Muscle of leg (tissue), 11 donors: ENCODE measurements around the gene GNG12. TPM values are rescaled to one million over a fixed set of nuclear protein-coding genes. Genes with fewer than 3 reads are reported as not detected.

Experiments
- DNase-seq: peaks from one replicate; pipeline ENCODE4 v3.0.0; 2013
- H3K27ac ChIP-seq: one replicate; pipeline ENCODE4 v1.5.1; 2013; ENCODE audit warnings: mild to moderate bottlenecking, low read length, control low read depth
- H3K27me3 ChIP-seq: one replicate; pipeline ENCODE4 v1.6.1; 2013; ENCODE audit warnings: low read length; ENCODE audit not compliant: control insufficient read depth, insufficient read depth
- H3K36me3 ChIP-seq: one replicate; pipeline ENCODE4 v1.6.1; 2013; ENCODE audit warnings: low read length; ENCODE audit not compliant: control insufficient read depth, insufficient read depth
- H3K4me1 ChIP-seq: one replicate; pipeline ENCODE4 v1.6.1; 2013; ENCODE audit warnings: low read length; ENCODE audit not compliant: control insufficient read depth, insufficient read depth
- H3K4me3 ChIP-seq: one replicate; pipeline ENCODE4 v1.5.1; 2013; ENCODE audit warnings: low read length, control low read depth
- H3K9me3 ChIP-seq: replicated peaks from 2 replicates; pipeline ENCODE4 v1.6.1; 2013; ENCODE audit warnings: low read depth, low read length; ENCODE audit not compliant: control insufficient read depth
- WGBS: methylation state at CpG from one replicate; pipeline ENCODE4 v1.1.5; 2013; ENCODE audit warnings: missing lambda C conversion rate; ENCODE audit not compliant: insufficient coverage; 5-methylcytosine and 5-hydroxymethylcytosine counted together
- polyA plus RNA-seq, 8 donors: library from polyadenylated mRNA; unstranded; fragments of 120-200 nt; gene quantifications; one replicate each; pipeline versions ENCODE4 v1.2.1 to v1.2.3, GENCODE V29; 2013; ENCODE audit warnings: inconsistent platforms in 1 of 8, low replicate concordance in 1 of 8; ENCODE audit not compliant: insufficient read length in 8 of 8, insufficient read depth in 1 of 8
- total RNA-seq: library from RNA; stranded (reverse); fragments of 120-200 nt; gene quantifications from one replicate; pipeline ENCODE4 v1.2.4, GENCODE V29; 2013

The GNG12 gene
- total and polyA plus RNA-seq, 9 donors = 32.7 to 62.4 (median 42.9) TPM

- 100% methylated on average over 3 of the region's 6 CpGs for WGBS
- Histone ChIP-seq H3K27me3 (no peaks in the 10 kb centered on the region), H3K36me3 (no peaks in the 10 kb centered on the region), H3K4me1 (peaks cover 16% of the 10 kb centered on the region), H3K4me3 (no peak overlapping the region), H3K27ac (no peak overlapping the region), H3K9me3 (no peaks in the 10 kb centered on the region)
- no peak for DNase-seq
These were observed 43.7 kb downstream of the GNG12 start for GRCh38 chr1:67789551-67789950.

GRCh38 chr1:67788904-67789303, 44.4 kb downstream of the GNG12 start:
- Histone ChIP-seq H3K36me3 (no peaks in the 10 kb centered on the region), H3K4me1 (peaks cover 12% of the 10 kb centered on the region), H3K27ac (no peak overlapping the region), H3K27me3 (no peaks in the 10 kb centered on the region), H3K9me3 (no peaks in the 10 kb centered on the region), H3K4me3 (no peak overlapping the region)
- WGBS = 86% methylated on average over 4 of the region's 7 CpGs
- DNase-seq = no peak

DNA sequence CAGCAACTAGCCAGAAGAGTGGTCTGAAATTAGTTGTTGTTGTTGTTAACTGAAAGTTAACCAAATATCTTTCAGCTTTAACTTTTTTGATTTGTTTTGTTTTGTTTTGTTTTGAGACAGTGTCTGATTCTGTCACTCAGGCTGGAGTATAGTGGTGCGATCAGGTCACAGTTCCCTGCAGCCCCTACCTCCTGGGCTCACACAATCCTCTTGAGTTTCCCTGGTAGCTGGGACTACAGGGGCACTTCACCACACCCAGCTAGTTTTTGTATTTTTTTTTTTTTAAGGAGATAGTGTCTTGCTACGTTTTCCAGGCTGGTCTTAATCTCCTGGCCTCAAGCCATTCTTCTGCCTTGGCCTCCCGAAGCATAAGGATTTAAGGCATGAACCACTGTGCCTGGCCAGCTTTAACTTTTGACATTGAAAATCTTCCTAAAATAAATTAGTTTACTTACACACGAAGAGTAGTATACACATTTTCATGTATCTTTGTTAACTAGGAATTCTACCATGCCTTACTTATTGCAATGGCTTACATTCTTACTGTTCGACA, 45.0 kb downstream of the GNG12 start:
- Histone ChIP-seq H3K4me1 (peaks cover 11% of the 10 kb centered on the region), H3K36me3 (no peaks in the 10 kb centered on the region), H3K9me3 (no peaks in the 10 kb centered on the region), H3K27ac (no peak overlapping the region), H3K4me3 (no peak overlapping the region), H3K27me3 (no peaks in the 10 kb centered on the region)
- no CpG with 5 or more reads among the region's 5 CpGs for WGBS
- DNase-seq = no peak

GRCh38 chr1:67787746-67788145, 45.5 kb downstream of the GNG12 start:
- H3K4me1 ChIP-seq = peaks cover 11% of the 10 kb centered on the region
- no peak for DNase-seq
- H3K4me3 ChIP-seq = no peak overlapping the region
- WGBS = no CpG with 5 or more reads among the region's 2 CpGs
- no peaks in the 10 kb centered on the region for H3K27me3 ChIP-seq
- no peaks in the 10 kb centered on the region for H3K9me3 ChIP-seq
- no peaks in the 10 kb centered on the region for H3K36me3 ChIP-seq
- no peak overlapping the region for H3K27ac ChIP-seq

DNA sequence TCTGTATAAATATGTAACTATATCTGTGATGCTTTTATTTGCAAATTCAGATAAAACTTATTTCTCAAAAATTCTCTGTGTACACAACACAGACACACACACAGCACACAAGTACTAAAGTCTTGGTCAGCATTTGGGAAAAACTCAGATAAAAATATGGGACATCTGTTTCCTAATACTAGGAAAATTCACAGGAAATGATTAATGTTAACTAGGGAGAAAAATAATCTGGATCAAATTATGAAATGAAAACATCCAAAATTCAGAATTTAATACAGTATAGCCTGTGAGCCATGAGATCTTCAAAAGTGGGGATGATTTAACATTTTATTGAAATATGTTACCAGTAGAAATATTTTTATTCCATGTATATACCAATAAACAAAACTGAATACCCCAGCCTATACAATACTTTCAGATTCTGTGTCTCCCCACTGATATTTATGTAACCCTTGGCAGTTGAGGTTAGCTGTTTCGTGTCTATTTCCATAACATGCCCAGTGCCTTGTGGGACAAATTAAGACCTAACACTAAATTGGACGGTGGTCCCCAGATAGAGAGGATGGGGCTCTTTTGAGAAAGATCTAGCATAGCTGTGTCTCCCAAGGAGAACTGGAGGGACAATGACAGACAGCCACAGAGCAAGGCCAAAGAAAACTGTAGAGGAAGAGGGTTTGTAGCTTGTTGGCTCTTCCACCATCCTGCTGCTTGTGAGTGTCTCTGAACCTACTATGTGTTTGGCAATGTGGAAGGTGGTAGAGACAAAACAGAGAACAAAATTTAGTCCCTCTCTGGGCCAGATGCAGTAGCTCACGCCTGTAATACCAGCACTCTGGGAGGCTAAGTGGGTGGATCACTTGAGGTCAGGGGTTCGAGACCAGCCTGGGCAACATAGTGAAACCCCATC, 47.2 kb downstream of the GNG12 start:
- Histone ChIP-seq H3K9me3 (no peaks in the 10 kb centered on the region), H3K27me3 (no peaks in the 10 kb centered on the region), H3K36me3 (no peaks in the 10 kb centered on the region), H3K4me1 (peaks cover 5% of the 10 kb centered on the region), H3K27ac (peak overlapping the region; percentile 83), H3K4me3 (no peak overlapping the region)
- DNase-seq = peak; percentile 87
- WGBS = 29% methylated on average over 1 of the region's 4 CpGs

GRCh38 chr1:67784545-67785186, 48.6 kb downstream of the GNG12 start:
- Histone ChIP-seq H3K9me3 (no peaks in the 10 kb centered on the region), H3K4me3 (no peak overlapping the region), H3K36me3 (no peaks in the 10 kb centered on the region), H3K27me3 (no peaks in the 10 kb centered on the region), H3K4me1 (peaks cover 5% of the 10 kb centered on the region), H3K27ac (no peak overlapping the region)
- no peak for DNase-seq
- no CpG with 5 or more reads among the region's 6 CpGs for WGBS

- peak overlapping the region; percentile 45 for H3K27ac ChIP-seq
- no CpG with 5 or more reads among the region's 2 CpGs for WGBS
- no peaks in the 10 kb centered on the region for H3K9me3 ChIP-seq
- H3K27me3 ChIP-seq = no peaks in the 10 kb centered on the region
- no peak overlapping the region for H3K4me3 ChIP-seq
- H3K4me1 ChIP-seq = peaks cover 2% of the 10 kb centered on the region
- DNase-seq = peak; percentile 88
- H3K36me3 ChIP-seq = no peaks in the 10 kb centered on the region
These were observed 52.6 kb downstream of the GNG12 start for GRCh38 chr1:67780637-67781036.

- WGBS = no CpG with 5 or more reads among the region's 4 CpGs
- Histone ChIP-seq H3K27me3 (no peaks in the 10 kb centered on the region), H3K27ac (peak overlapping the region; percentile 87), H3K4me1 (peaks cover 2% of the 10 kb centered on the region), H3K36me3 (peaks cover 5% of the 10 kb centered on the region), H3K4me3 (no peak overlapping the region), H3K9me3 (no peaks in the 10 kb centered on the region)
- DNase-seq = peak; percentile 89
These were observed 55.8 kb downstream of the GNG12 start for GRCh38 chr1:67777440-67777839.

DNA sequence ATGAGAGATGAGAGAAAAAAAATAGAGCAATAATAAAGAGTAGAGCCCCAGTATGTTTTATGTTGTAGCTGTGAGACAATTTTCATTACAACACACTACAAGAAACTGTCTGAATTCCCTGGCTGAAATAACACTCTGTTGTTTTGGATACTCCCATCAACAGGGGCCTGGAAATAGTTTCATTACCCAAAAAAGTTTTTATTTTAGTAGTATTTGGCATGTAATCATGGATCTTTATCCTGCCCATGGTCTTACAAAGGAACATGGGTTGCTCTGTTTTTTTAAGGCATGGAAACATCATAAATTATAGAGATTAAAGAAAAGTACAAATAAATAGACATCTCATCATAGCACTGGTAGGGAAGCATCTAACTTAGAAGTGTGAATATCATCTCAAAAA, 56.3 kb downstream of the GNG12 start:
- Histone ChIP-seq H3K4me3 (no peak overlapping the region), H3K9me3 (no peaks in the 10 kb centered on the region), H3K27ac (peak overlapping the region; percentile 87), H3K4me1 (peaks cover 3% of the 10 kb centered on the region), H3K27me3 (no peaks in the 10 kb centered on the region), H3K36me3 (peaks cover 6% of the 10 kb centered on the region)
- peak; percentile 89 for DNase-seq

- Histone ChIP-seq H3K36me3 (peaks cover 8% of the 10 kb centered on the region), H3K27me3 (no peaks in the 10 kb centered on the region), H3K4me3 (no peak overlapping the region), H3K4me1 (peaks cover 6% of the 10 kb centered on the region), H3K9me3 (no peaks in the 10 kb centered on the region), H3K27ac (no peak overlapping the region)
- WGBS = no CpG with 5 or more reads among the region's 4 CpGs
- DNase-seq = no peak
These were observed 59.8 kb downstream of the GNG12 start for GRCh38 chr1:67773462-67773861.
